Islet precursor cell (in vitro differentiated cells): Measurements from ENCODE around the gene RAI1.

Experiments
- DNase-seq: peaks from one replicate; pipeline ENCODE4 v3.0.0-alpha.2; 2018

RAI1 gene

GRCh38 chr17:17754719-17755686 is 73.7 kb downstream of the RAI1 start:
- no peak for DNase-seq

DNA sequence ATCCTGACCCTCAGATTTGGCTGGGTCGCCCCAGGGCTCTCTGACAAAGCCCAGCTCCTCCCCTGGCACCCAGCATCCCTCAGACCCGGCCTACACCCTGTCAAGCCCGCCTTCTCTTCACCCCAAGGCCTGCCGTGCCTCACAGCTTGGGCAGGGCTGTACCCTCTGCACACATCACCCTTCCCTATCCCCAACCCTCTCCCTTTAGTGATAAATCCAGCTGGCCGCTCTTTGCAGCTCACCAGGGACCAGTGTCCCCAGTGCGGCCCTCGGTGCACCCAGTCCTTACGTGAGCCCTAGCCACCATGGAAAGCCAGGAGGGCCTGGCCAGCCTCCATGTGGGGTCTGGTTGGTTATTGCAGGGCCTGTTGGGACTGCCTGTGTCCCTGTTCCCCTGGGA is 74.5 kb downstream of the RAI1 start:
- DNase-seq, result no peak

DNA sequence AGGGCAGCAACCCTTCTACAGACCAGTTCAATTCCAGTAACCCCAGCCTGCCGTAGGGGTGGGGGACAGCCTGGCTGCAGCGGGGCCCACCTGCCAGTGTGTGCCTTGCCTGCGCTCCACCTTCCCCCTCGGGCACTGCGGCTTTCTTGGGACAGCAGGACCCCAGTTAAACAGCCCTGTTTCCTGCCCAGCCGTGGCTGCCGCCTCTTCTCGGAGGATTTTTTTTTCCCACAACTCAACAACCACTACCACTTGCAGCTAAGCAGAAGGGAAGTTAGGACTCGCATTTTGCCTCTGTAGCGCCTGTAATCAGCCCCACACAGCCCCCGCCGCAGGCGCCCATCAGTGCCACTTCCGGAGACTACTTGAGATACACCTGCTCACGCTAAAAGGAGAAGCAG is 76.1 kb downstream of the RAI1 start:
- no peak for DNase-seq

GRCh38 chr17:17757956-17758845 is 76.9 kb downstream of the RAI1 start:
- DNase-seq, result no peak

GRCh38 chr17:17758941-17759563 is 77.8 kb downstream of the RAI1 start:
- DNase-seq, result no peak

GRCh38 chr17:17760350-17760749 is 79.1 kb downstream of the RAI1 start:
- DNase-seq, result no peak

DNA sequence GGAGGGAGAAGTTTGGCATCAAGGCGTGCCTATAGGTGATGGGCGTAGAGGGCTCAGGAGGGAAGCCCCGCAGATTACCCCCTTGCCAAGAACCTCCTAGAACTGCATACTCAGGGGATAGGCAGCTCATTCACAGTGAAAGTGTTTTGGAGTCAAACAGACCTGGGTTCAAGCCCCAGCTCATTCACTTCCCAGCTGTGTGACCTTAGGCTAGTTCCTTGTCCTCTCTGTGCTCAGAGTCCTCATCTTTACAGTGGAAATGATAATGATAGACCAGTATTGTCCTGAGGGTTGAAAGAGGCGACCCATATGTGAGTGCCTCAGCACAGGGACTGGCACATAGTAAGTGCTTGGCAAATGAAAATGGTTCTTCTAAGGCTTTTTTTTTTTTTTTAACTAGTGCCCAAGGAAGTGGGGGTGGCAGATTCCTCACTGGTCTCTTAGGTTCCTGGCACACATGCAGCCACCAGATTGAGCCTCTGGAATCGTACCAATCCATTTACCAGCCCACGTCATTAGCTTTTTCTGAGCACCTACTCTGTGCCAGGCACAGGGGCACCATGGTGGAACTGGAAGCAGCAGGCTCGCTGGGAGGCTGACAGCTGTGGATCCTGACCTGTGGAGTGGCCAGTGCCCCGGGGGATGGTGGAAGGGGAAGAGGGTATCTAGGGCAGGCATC is 79.8 kb downstream of the RAI1 start:
- DNase-seq, result no peak

GRCh38 chr17:17761894-17762743 is 80.9 kb downstream of the RAI1 start:
- DNase-seq, result no peak

DNA sequence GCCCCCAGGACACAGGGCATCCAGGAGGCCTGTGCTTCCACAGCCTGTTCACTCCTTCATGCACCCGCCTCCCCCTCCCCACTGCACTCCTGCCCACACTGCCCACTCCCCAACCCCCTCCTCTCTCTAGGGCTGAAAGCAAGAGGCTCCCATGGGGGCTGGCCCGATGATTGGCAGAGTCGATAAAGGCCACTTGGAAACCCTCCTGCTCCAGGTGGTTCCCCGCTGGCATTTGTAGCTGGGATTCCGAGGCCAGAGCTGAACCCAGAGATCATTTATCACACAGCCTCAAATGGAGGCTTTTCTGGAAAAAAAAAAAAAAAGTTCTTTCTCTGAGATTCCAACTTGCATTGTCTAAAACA is 81.5 kb downstream of the RAI1 start:
- DNase-seq, result no peak

DNA sequence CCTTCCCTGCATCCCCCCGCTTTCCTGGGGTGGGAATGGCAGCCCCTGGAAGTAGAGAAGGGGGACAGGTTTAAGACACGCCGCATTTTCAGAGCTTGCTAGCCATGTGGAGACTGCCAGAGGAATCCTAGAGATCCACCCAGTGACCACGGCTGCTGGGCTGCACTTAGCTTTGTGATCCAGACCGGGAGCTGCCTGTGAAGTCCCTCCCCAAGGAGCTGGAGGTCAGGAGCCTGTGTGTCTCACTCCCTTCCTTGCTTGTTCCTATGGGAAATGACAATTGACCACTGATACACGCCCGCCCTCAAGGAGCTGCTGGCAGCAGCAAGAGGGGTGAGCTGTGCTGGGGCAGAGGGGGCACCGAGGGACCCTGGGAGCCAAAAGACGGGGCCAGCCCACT is 81.9 kb downstream of the RAI1 start:
- DNase-seq, result peak; percentile 86

DNA sequence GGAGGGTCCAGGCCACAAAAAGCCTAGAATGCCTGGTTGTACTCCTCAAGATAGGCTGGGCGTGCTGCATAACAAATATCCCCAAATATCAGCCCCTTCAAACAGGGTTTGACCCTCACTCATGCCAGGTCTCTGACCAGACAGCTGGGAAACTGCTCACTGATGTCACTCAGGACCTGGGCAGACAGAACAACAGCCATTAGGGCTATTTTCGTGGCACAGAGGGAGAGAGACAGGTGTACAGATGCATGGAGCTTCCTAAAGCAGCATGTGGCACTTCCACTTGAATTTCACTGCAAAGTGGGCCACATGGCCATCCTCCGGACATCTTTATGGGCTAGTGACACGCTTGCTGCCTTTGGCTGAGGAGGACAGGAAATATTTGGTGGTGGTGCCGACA is 82.5 kb downstream of the RAI1 start:
- DNase-seq, result no peak

- DNase-seq, result no peak
These were observed 84.3 kb downstream of the RAI1 start for GRCh38 chr17:17765359-17766076.

DNA sequence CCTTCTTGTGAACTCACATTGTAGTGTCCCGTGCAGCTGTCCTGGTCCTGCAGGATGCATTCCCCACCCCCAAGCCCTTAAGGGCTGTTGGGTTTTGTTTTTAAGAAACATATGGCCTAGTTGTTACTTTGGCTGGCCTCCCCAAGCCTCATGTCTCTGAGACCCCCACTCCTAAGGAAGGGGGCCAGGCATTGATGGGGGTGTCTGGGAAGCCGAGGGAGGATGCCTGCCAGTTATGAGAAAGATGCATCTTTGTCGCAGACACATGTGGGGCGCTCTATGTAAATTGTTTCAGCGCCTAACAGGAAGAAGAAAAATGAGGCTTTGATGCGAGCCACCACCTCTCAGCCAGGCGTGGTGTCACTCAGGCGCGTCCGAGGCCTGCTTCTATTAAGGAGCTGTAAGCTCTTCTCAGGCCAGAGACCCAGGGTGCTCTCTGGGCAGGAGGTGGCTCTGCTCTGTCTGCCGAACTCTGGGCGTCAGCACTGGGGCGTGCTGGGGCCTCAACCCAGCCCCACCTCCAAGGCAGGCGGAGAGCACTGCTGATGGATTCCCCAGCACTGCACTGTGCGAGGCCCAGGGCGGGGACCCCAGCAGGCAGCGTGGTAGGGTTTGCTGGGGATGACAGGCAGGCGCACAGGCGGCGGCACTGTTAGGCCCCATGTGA is 85.0 kb downstream of the RAI1 start:
- no peak for DNase-seq

DNA sequence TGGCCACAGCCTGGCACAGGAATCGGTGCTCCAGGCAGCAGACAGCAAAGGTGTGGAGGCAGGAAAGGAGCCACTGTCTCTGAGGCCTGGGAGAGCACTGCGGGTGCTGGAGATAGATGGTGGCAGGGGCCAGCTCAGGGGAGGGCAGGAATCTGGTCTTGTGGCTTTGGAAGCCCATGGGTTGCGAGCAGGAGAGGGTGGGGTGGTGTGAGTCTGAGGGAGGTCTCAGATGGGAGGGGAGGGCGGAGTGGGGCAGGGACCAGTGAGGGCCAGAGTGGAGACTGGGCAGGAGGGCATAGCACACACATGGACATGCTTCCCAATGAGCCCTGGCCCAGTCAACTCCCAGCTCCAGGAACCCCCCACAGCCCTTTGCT is 85.5 kb downstream of the RAI1 start:
- no peak for DNase-seq

GRCh38 chr17:17767154-17767869 is 86.1 kb downstream of the RAI1 start:
- DNase-seq, result no peak

DNA sequence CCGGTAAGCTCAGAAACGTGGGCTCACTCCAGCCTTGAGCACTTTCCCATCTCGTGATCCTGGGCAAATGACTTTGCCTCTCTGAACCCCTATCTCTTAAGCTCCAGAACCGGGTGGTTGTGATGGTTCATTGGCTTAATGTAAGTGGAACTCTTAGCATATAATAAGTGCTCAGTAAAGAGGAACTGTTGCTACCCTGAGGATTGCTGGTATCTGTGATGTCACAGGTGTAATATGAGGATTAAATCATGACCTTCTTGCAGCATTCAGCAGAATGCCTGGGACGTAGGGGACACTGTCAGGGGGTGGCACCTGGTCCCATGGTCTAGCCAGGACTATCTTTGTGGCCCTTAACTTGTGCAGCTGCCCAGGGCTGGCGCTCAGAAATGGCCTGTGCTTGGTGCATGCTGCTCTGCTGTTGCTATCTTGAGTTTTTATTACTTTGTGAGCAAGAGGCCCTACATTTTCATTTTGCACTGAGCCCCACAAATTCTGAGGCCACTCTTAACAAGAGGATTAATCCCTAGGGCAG is 86.7 kb downstream of the RAI1 start:
- no peak for DNase-seq

GRCh38 chr17:17768424-17769088 is 87.3 kb downstream of the RAI1 start:
- no peak for DNase-seq

- no peak for DNase-seq
These were observed 88.8 kb downstream of the RAI1 start for GRCh38 chr17:17769869-17770631.
